Skin of body (tissue), 3 donors: ENCODE data around the gene CAMP. TPM values are rescaled to one million over a fixed set of nuclear protein-coding genes. Genes with fewer than 3 reads are reported as not detected.
A peak's percentile ranks its signal among the peaks of the same experiment; 100 is the strongest.
"Not testable (repeated sequence)": the region's sequence is repeated elsewhere in the genome, so short reads cannot be mapped to it uniquely, and the experiment has no call there.

ENCODE experiments used
- DNase-seq: peaks from one replicate; lab custom pipeline; 2025; lab: John Stamatoyannopoulos, UW
- small RNA-seq: library from RNA; depleted of rRNA; stranded (forward); fragments of <200 nt; gene quantifications from one replicate; pipeline ENCODE3, GENCODE V24; 2014; ENCODE audit warnings: low replicate concordance
- total RNA-seq: library from RNA; depleted of rRNA; stranded (reverse); fragments of >200 nt; gene quantifications from one replicate; pipeline ENCODE4 v1.2.3, GENCODE V29; 2014

Gene CAMP
- total RNA-seq, 1 donor from 2014 or later: 18.3 TPM

GRCh38 chr3:48256557-48256956 is 33.3 kb downstream of the CAMP start:
- DNase-seq: no peak

- DNase-seq: no peak
Measured at GRCh38 chr3:48258530-48258929, 35.2 kb downstream of the CAMP start.

DNA sequence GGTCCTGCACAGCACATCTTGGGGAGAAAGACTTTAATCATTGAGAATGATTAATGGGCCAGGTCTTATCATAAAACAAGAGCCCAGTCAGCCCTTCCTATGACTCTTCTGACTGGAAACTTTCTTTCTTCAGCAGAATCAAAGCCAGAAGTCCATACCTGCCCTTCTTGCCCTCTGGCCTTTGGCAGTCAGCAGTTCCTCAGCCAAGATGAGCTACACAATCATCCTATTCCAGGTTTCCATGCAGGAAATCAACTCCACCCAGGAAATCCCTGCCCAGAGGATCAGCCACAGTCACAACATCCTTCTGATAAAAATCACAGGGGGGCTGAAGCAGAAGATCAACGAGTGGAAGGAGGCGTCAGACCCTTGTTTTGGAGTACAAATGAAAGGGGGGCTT is 44.5 kb downstream of the CAMP start:
- no peak for DNase-seq

- peak; percentile 3 for DNase-seq
Measured at GRCh38 chr3:48268381-48268935, 45.2 kb downstream of the CAMP start.

DNA sequence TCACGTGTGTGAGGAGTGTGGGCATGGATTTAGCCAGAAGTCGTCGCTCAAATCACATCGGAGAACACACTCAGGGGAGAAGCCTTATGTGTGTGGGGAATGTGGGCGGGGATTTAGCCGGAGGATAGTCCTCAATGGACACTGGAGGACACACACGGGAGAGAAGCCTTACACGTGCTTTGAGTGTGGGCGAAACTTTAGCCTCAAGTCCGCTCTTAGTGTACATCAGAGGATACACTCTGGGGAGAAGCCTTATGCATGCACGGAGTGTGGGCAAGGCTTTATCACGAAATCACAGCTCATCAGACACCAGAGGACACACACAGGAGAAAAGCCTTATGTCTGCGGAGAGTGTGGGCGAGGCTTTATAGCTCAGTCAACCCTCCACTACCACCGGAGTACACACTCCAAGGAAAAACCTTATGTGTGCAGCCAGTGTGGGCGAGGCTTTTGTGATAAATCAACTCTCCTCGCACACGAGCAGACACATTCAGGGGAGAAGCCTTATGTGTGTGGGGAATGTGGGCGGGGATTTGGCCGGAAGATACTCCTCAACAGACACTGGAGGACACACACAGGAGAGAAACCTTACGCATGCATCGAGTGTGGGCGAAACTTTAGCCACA is 45.8 kb downstream of the CAMP start:
- DNase-seq: no peak

DNA sequence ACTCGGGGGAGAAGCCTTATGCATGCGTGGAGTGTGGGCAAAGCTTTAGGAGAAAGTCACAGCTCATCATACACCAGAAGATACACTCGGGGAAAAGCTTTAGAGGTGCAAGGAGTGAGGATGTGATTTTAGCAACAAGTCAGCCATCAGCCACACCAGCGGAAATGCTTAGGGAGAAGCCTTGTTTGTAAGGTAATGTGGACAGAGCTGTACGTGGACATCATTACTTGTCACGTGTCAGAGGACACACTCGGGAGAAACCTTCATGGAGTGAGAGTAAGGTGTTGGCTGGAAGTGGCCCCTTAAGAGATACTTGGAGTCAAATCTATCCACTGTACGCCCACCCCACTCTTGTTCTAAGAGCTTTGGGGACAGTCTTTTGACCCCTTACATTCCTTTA is 46.3 kb downstream of the CAMP start:
- no peak for DNase-seq

DNA sequence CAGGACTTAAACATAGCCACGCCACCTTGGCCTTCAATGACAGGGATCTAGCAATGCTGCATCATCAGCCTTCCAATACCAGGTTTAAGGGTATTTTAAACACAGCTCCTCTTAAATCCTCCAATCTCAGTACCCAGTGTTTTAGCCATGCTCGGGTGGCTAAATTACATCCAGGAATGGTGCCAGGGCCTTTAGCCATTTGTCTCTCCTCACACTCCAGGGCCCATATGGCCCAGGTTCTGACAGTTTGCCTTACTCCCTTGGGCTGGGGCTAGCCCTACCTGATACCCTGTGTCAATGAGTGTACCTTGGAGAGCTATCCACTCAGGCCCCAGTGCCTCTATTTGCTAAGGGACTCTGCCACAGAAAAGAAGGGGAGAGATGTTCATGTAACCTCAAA is 47.0 kb downstream of the CAMP start:
- DNase-seq: no peak

DNA sequence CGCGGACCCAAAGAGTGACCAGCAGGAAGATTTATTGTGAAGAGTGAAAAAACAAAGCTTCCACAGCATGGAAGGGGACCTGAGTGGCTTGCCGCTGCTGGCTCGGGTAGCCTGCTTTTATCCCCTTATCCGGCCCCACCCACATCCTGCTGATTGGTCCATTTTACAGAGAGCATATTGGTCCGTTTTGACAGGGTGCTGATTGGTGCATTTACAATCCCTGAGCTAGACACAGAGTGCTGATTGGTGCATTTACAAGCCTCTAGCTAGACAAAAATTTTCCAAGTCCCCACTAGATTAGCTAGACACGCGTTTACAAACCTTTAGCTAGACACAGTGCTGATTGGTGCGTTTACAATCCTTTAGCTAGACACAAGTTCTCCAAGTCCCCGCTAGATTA is 47.9 kb downstream of the CAMP start:
- DNase-seq: not testable (repeated sequence)

- no peak for DNase-seq
Measured at GRCh38 chr3:48271763-48272498, 48.6 kb downstream of the CAMP start.

GRCh38 chr3:48273594-48274211 is 50.4 kb downstream of the CAMP start:
- DNase-seq: peak; percentile 21

DNA sequence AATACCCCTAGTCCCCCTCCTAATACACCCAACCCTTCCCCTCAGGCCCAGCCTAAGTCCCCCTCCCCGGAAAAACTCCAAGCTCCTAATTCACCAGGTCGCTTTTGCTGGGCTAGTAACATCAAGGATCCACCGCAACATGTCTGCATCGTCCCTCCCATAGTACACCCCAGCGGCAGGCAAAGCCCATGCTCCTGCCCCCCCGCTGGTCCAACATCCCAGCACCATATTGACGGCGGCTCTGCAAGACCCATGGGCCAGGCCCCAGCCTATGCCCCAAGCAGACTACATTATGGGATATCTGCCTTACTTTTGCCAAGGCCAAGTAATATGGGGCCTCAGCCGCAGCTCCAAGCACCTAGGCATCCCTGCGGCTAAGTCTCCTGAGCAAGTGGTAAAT is 51.2 kb downstream of the CAMP start:
- DNase-seq: no peak

Small RNA genes within 50 kb of the gene (small RNA-seq; reads per million reads assigned to genes)
- gene MIR4443 (0.52 reads per million, percentile 62 among the genes with 10 or more reads in this experiment), gene NDUFB1P1 (not detected), gene RNU7-128P (not detected)

Other genes with a start within 250 kb of the CAMP start
- gene MAP4, start 207.1 kb upstream of the CAMP start, total RNA-seq: 88.6 TPM
- 3.4 TPM for gene CDC25A, start 35.1 kb upstream of the CAMP start, total RNA-seq
- gene ZNF589, start 17.6 kb downstream of the CAMP start, total RNA-seq: 11.5 TPM
- 17.3 TPM for gene NME6, start 77.9 kb downstream of the CAMP start, total RNA-seq
- gene SPINK8, start 110.2 kb downstream of the CAMP start, total RNA-seq: not detected
- gene FBXW12, start 148.7 kb downstream of the CAMP start, total RNA-seq: not detected
- gene PLXNB1, start 206.6 kb downstream of the CAMP start, total RNA-seq: 41.2 TPM
- gene CCDC51, start 216.6 kb downstream of the CAMP start, total RNA-seq: 6.7 TPM
- 152 TPM for gene TMA7, start 216.8 kb downstream of the CAMP start, total RNA-seq
- 4.8 TPM for gene ATRIP, start 223.2 kb downstream of the CAMP start, total RNA-seq